ENCODE data around the gene ADGRL4.

- TF ChIP-seq CTCF (IDR thresholded peaks at IDR 0.05) = no peak
- TF ChIP-seq POLR2A (IDR thresholded peaks at IDR 0.05) = no peak
- no peak for TF ChIP-seq POLR2AphosphoS5 (IDR thresholded peaks at IDR 0.05; ENCODE audit: insufficient read depth in 1 of 2, low read depth in 1 of 2)
Measured at GRCh38 chr1:78958711-78959110, 47.8 kb downstream of the ADGRL4 start.

All from vagina (tissue), 2 donors.